D721Med (cell line): Measurements from ENCODE around the gene CFAP157.

ENCODE experiments used
- DNase-seq: peaks from one replicate; pipeline ENCODE4 v3.0.0; 2011; ENCODE audit warnings: low spot score; ENCODE audit not compliant: insufficient read length
- FAIRE-seq: peaks from 2 replicates; lab custom pipeline; 2011; peaks lifted over from hg19 to GRCh38; lab: Jason Lieb, UNC
- TF ChIP-seq, protein P1 (sequence below): IDR thresholded peaks from 2 replicates; pipeline ENCODE4 v1.5.1; 2012; ENCODE audit warnings: mild to moderate bottlenecking, control low read depth; ENCODE audit not compliant: insufficient read depth; ENCODE audit errors: missing control alignments

CFAP157 gene

DNA sequence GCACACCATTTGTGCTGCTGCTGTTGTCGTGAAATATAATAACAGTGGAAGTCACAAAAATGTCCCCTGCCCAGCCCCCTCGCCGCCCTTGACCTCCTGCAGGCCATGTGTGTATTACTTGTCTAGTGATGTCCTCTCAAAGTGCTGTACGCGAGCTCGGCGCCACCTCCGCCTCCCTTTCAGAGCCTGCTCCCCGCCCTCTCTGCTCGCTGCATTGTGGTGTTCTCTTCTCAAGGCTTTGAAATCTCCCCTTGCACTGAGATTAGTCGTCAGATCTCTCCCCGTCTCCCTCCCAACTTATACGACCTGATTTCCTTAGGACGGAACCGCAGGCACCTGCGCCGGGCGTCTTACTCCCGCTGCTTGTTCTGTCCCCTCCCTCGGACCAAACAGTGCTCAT lies 14.7 kb upstream of the CFAP157 start:
- FAIRE-seq: no peak
- TF ChIP-seq, protein P1, sequence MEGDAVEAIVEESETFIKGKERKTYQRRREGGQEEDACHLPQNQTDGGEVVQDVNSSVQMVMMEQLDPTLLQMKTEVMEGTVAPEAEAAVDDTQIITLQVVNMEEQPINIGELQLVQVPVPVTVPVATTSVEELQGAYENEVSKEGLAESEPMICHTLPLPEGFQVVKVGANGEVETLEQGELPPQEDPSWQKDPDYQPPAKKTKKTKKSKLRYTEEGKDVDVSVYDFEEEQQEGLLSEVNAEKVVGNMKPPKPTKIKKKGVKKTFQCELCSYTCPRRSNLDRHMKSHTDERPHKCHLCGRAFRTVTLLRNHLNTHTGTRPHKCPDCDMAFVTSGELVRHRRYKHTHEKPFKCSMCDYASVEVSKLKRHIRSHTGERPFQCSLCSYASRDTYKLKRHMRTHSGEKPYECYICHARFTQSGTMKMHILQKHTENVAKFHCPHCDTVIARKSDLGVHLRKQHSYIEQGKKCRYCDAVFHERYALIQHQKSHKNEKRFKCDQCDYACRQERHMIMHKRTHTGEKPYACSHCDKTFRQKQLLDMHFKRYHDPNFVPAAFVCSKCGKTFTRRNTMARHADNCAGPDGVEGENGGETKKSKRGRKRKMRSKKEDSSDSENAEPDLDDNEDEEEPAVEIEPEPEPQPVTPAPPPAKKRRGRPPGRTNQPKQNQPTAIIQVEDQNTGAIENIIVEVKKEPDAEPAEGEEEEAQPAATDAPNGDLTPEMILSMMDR: no peak
- no peak for DNase-seq

DNA sequence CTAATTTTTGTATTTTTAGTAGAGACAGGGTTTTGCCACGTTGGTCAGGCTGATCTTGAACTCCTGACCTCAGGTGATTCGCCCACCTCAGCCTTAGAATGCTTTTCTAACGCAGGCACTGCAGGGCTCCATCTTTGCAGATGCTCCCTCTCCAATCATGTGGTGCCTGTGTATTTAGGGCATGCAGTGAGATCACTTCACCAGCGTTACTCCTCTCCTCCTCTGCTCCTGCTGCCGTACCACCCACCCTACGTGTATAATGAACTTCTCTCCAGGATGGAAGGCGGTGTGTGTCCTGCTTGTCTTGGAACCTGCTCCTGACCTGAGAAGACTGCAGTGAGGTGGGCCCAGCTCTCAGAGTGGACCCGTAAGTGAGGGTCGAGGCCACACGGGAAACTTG lies 13.6 kb upstream of the CFAP157 start:
- FAIRE-seq (no peak), DNase-seq (no peak)
- TF ChIP-seq, protein P1: no peak

DNA sequence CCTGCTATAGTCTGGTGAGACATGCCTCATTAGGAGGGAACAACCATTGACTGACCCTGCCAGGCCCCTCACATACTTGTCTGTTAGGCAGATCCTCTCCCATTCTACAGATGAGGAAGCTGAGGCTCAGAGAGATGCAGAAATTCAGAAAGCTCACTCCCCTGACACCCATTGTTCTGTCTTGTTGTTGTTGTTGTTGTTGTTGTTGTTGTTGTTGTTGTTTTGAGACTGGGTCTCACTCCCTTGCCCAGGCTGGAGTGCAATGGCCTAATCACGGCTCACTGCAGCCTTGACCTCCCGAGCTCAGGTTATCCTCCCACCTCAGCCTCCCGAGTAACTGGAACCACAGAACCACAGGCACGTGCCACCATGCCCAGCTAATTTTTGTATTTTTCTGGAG lies 13.1 kb upstream of the CFAP157 start:
- FAIRE-seq: no peak
- DNase-seq: no peak
- TF ChIP-seq, protein P1: no peak

DNA sequence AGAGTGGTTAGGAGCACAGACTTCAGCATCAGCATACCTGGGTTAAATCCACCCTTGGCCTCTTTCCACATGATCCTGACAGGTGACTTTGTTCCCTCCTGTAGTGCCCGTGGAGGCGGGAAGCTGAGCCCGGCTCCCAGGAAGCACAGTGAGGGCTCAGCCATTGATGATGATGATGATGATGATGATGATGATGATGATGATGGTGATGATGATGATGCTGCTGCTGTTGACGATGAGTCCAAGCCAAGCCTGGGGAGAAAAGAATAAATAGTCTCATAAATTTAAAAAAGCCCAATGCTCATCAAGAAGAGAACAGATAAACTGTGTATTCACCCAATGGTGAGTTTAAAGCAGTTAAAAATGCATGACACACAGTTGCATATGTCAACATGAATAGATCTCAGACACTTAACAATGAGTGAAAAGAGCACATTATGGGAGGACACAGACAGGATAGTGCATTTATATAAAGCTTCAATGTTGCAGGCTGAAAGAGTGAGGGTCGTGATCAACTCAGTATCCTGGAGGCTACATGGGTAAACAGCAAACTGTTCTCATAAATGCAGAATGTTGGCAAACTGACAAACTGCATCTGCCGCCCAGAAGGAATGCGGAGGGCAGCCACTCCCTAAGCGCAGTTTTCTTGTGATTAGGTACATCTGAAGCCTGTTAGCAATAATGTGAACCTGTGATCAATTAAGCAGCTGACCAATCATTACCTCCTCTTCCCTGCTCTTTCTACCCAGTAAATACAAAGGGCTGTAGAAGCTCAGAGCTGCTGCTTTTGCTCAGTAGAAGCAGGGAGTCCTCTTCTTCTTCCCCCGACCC lies 11.7 kb upstream of the CFAP157 start:
- no peak for FAIRE-seq
- no peak for DNase-seq
- TF ChIP-seq, protein P1: no peak

DNA sequence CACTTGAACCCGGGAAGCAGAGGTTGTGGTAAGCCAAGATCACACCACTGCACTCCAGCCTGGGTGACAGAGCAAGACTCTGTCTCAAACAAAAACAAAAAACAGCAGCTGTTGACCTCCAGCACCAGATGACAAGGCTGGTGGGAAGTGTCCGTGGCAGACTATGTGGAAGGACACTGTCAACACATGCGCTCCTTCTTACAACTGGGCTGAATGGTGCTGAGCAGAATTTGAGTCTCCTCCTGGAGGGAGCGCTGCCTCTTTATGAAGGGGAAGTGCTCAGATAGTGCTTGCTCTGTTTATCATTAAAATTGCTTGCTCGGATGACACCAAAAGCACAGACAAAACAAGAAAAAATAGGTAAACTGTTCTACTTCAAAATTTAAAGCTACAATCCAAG lies 9.2 kb upstream of the CFAP157 start:
- FAIRE-seq (no peak), DNase-seq (no peak)
- TF ChIP-seq, protein P1: no peak

DNA sequence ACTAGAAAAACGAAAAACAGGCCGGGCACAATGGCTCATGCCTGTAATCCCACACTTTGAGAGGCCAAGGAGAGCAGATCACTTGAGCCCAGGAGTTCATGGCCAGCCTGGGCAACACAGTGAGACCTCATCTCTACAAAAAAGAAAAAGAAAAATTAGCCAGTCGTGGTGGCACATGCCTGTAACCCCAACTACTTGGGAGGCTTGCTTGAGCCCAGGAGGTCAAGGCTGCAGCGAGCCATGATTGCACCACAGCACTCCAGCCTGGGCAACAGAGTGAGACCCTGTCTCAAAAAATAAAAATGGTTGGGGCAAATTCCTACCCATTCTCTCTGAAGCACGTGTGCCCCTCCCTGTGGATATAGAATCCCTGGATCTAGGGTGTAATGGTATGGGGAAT lies 8.4 kb upstream of the CFAP157 start:
- FAIRE-seq: no peak
- TF ChIP-seq, protein P1: no peak

DNA sequence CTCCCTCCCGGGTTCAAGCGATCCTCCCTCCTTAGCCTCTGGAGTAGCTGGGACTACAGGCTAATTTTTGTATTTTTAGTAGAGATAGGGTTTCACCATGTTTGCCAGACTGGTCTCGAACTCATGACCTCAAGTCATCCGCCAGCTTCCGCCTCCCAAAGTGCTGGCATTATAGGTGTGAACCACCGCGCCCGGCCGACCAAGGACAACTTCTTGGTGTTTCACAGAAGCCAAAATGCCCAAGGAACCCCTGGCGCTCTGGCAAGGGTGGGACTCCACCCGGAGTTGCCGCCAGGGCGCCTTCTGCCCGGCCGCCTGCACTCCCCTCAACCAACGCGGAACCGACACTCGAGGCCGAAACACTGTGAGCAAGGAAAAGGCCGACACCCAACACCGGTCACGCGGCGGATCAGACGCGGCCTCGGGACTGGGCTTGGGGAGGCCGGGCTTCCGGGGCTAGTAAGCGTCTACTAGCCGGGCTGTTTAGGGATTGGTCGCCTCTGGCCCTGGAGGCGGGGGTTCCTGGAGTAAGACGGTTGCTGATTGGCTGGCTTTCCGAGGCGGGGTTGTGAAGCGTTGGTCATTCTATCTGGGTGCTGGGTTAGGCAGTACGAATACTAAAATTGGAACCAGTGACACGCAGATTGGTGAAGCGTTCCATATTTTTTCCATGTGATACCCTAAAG lies 7.7 kb upstream of the CFAP157 start:
- no peak for FAIRE-seq
- DNase-seq: no peak
- TF ChIP-seq, protein P1: no peak

More for the DNA sequence above, 8.4 kb upstream of the CFAP157 start:
- no peak for DNase-seq
